Dermis blood vessel endothelial cell (primary cell): Measurements from ENCODE around the gene KANSL1L. TPM values are rescaled to one million over a fixed set of nuclear protein-coding genes. Genes with fewer than 3 reads are reported as not detected.

ENCODE experiments used
- DNase-seq: peaks from one replicate; pipeline ENCODE4 v3.0.0; 2010
- total RNA-seq: library from RNA; depleted of rRNA; stranded (reverse); fragments of >200 nt; gene quantifications from 2 replicates; pipeline ENCODE4 v1.2.3, GENCODE V29; 2014

KANSL1L gene
- total RNA-seq, 1 donor from 2014 or later: 29.1 TPM

GRCh38 chr2:209993968-209994367 lies 177.2 kb downstream of the KANSL1L start:
- DNase-seq: no peak

- no peak for DNase-seq
These were observed 180.4 kb downstream of the KANSL1L start for GRCh38 chr2:209990838-209991237.

GRCh38 chr2:209988010-209988409 lies 183.2 kb downstream of the KANSL1L start:
- DNase-seq: no peak

GRCh38 chr2:209986415-209986814 lies 184.8 kb downstream of the KANSL1L start:
- no peak for DNase-seq

GRCh38 chr2:209985874-209986273 lies 185.3 kb downstream of the KANSL1L start:
- no peak for DNase-seq

GRCh38 chr2:209984291-209984690 lies 186.9 kb downstream of the KANSL1L start:
- DNase-seq: no peak

- peak; percentile 66 for DNase-seq
These were observed 193.6 kb downstream of the KANSL1L start for GRCh38 chr2:209977386-209978239.

- no peak for DNase-seq
These were observed 194.4 kb downstream of the KANSL1L start for GRCh38 chr2:209976698-209977385.

GRCh38 chr2:209974576-209974975 lies 196.6 kb downstream of the KANSL1L start:
- DNase-seq: no peak

GRCh38 chr2:209973328-209973727 lies 197.9 kb downstream of the KANSL1L start:
- no peak for DNase-seq

Other genes starting within 250 kb of the KANSL1L start
- 103 and 144 TPM in 2 replicates for gene RPE, start 168.8 kb downstream of the KANSL1L start, total RNA-seq
- gene ACADL, start 54.0 kb upstream of the KANSL1L start, total RNA-seq: under 0.01 and 0.19 TPM in 2 replicates
- not detected in 2 replicates for gene MYL1, start 143.8 kb upstream of the KANSL1L start, total RNA-seq